HEK293 (cell line): Measurements from ENCODE around the gene SUSD4.
A peak's percentile ranks its signal among the peaks of the same experiment; 100 is the strongest.

Source experiments
- CTCF ChIA-PET: fragments of 350-600 bp; formaldehyde crosslinking; extraction: SDS; loops from one replicate; lab custom pipeline; 2021; ENCODE audit warnings: antibody characterized with exemption; lab: Yijun Ruan, JAX
- POLR2A ChIA-PET: fragments of 300-600 bp; formaldehyde crosslinking; extraction: SDS; loops from one replicate; lab custom pipeline; 2020; ENCODE audit warnings: antibody characterized with exemption, inconsistent platforms; lab: Yijun Ruan, JAX
- H3K27ac ChIP-seq: fragments of 200-500 bp; sonication (Bioruptor generic); 2 replicates; pipeline ENCODE4 v1.5.1; 2014; ENCODE audit warnings: low read depth, low read length, control low read depth, inconsistent platforms; ENCODE audit errors: extremely low read depth
- H3K36me3 ChIP-seq, 2 experiments: fragments of 200-500 bp in 1 of 2; sonication (Bioruptor generic) in 1 of 2; 1 replicate in 1 of 2; 2 replicates in 1 of 2; pipeline ENCODE4 v1.5.1; 2014 to 2017; ENCODE audit warnings: inconsistent platforms in 2 of 2, low read length in 2 of 2; ENCODE audit not compliant: control insufficient read depth in 2 of 2, insufficient read depth in 1 of 2
- H3K4me1 ChIP-seq: fragments of 200-500 bp; sonication (Bioruptor generic); 2 replicates; pipeline ENCODE4 v1.5.1; 2014; ENCODE audit warnings: mild to moderate bottlenecking, low read length, inconsistent platforms; ENCODE audit not compliant: control insufficient read depth, insufficient read depth
- H3K4me3 ChIP-seq: 2 replicates; pipeline ENCODE4 v1.5.1; 2011; ENCODE audit warnings: low read depth, mild to moderate bottlenecking, control low read depth, low read length, moderate library complexity
- H3K9me3 ChIP-seq: fragments of 200-500 bp; sonication (Bioruptor generic); 2 replicates; pipeline ENCODE4 v1.5.1; 2014; ENCODE audit warnings: low read depth, low read length, inconsistent platforms; ENCODE audit not compliant: control insufficient read depth, insufficient read depth
- EGR2 ChIP-seq: fragments of 450-650 bp; formaldehyde crosslinking; IDR thresholded peaks from 2 replicates; pipeline ENCODE4 v1.5.1; 2016; ENCODE audit warnings: low read depth, missing biosample characterization, missing genetic modification characterization
- KLF8 ChIP-seq: fragments of 450-650 bp; formaldehyde crosslinking; IDR thresholded peaks from 2 replicates; pipeline ENCODE4 v1.5.1; 2016; ENCODE audit warnings: missing biosample characterization, missing genetic modification characterization
- PRDM1 ChIP-seq: fragments of 450-650 bp; formaldehyde crosslinking; IDR thresholded peaks from 2 replicates; pipeline ENCODE4; 2016; ENCODE audit warnings: missing biosample characterization, missing genetic modification characterization
- ZBTB21 ChIP-seq: fragments of 450-650 bp; formaldehyde crosslinking; IDR thresholded peaks from 2 replicates; pipeline ENCODE4 v1.5.1; 2017; ENCODE audit warnings: missing biosample characterization, missing genetic modification characterization
- ZFHX2 ChIP-seq: fragments of 450-650 bp; formaldehyde crosslinking; conservative IDR thresholded peaks from 2 replicates; pipeline ENCODE4 v1.5.1; 2016; ENCODE audit warnings: missing biosample characterization, missing genetic modification characterization
- ZFP37 ChIP-seq: fragments of 450-650 bp; formaldehyde crosslinking; IDR thresholded peaks from 2 replicates; pipeline ENCODE4 v1.5.1; 2016; ENCODE audit warnings: missing biosample characterization, missing genetic modification characterization
- ZNF10 ChIP-seq: fragments of 450-650 bp; formaldehyde crosslinking; IDR thresholded peaks from 2 replicates; pipeline ENCODE4 v1.5.1; 2017; ENCODE audit warnings: missing biosample characterization, missing genetic modification characterization
- ZNF133 ChIP-seq: fragments of 450-650 bp; formaldehyde crosslinking; IDR thresholded peaks from 2 replicates; pipeline ENCODE4 v1.5.1; 2016; ENCODE audit warnings: missing biosample characterization, missing genetic modification characterization
- ZNF184 ChIP-seq: fragments of 450-650 bp; IDR thresholded peaks from 2 replicates; pipeline ENCODE4 v1.5.1; 2018; ENCODE audit warnings: missing biosample characterization, mild to moderate bottlenecking, missing genetic modification characterization
- ZNF214 ChIP-seq: fragments of 450-650 bp; formaldehyde crosslinking; IDR thresholded peaks from 2 replicates; pipeline ENCODE4 v1.5.1; 2017; ENCODE audit warnings: missing biosample characterization, mild to moderate bottlenecking, missing genetic modification characterization, borderline replicate concordance
- ZNF292 ChIP-seq: fragments of 450-650 bp; formaldehyde crosslinking; IDR thresholded peaks from 2 replicates; pipeline ENCODE4 v1.5.1; 2016; ENCODE audit warnings: low read depth, missing biosample characterization, missing genetic modification characterization, borderline replicate concordance
- ZNF510 ChIP-seq: fragments of 450-650 bp; formaldehyde crosslinking; IDR thresholded peaks from 2 replicates; pipeline ENCODE4 v1.5.1; 2018; ENCODE audit warnings: mild to moderate bottlenecking, missing genetic modification characterization, missing biosample characterization; ENCODE audit not compliant: insufficient replicate concordance
- ZNF549 ChIP-seq: fragments of 450-650 bp; IDR thresholded peaks from 2 replicates; pipeline ENCODE4 v1.5.1; 2018; ENCODE audit warnings: missing biosample characterization, missing genetic modification characterization, mild to moderate bottlenecking, inconsistent platforms, moderate library complexity
- ZNF571 ChIP-seq: fragments of 450-650 bp; formaldehyde crosslinking; IDR thresholded peaks from 2 replicates; pipeline ENCODE4 v1.5.0; 2017; ENCODE audit warnings: missing biosample characterization, missing genetic modification characterization
- ZNF610 ChIP-seq: fragments of 450-650 bp; formaldehyde crosslinking; IDR thresholded peaks from 2 replicates; pipeline ENCODE4 v1.5.1; 2016; ENCODE audit warnings: missing biosample characterization, missing genetic modification characterization, borderline replicate concordance
- ZNF660 ChIP-seq: fragments of 450-650 bp; IDR thresholded peaks from 2 replicates; pipeline ENCODE4 v1.5.1; 2018; ENCODE audit warnings: missing biosample characterization, mild to moderate bottlenecking, missing genetic modification characterization
- ZNF776 ChIP-seq: fragments of 450-650 bp; formaldehyde crosslinking; IDR thresholded peaks from 2 replicates; pipeline ENCODE4 v1.5.0; 2017; ENCODE audit warnings: missing biosample characterization, missing genetic modification characterization, borderline replicate concordance
- TF ChIP-seq, protein P1 (sequence below): fragments of 450-650 bp; formaldehyde crosslinking; IDR thresholded peaks from 2 replicates; pipeline ENCODE4 v1.5.1; 2017; ENCODE audit warnings: missing biosample characterization, missing genetic modification characterization
- TF ChIP-seq, protein P2 (sequence below): fragments of 450-650 bp; formaldehyde crosslinking; IDR thresholded peaks from 2 replicates; pipeline ENCODE4 v1.5.1; 2016; ENCODE audit warnings: missing biosample characterization, missing genetic modification characterization
- TF ChIP-seq, protein P3 (sequence below): fragments of 450-650 bp; formaldehyde crosslinking; IDR thresholded peaks from 2 replicates; pipeline ENCODE4 v1.5.1; 2016; ENCODE audit warnings: missing biosample characterization, missing genetic modification characterization, borderline replicate concordance

Gene SUSD4

DNA sequence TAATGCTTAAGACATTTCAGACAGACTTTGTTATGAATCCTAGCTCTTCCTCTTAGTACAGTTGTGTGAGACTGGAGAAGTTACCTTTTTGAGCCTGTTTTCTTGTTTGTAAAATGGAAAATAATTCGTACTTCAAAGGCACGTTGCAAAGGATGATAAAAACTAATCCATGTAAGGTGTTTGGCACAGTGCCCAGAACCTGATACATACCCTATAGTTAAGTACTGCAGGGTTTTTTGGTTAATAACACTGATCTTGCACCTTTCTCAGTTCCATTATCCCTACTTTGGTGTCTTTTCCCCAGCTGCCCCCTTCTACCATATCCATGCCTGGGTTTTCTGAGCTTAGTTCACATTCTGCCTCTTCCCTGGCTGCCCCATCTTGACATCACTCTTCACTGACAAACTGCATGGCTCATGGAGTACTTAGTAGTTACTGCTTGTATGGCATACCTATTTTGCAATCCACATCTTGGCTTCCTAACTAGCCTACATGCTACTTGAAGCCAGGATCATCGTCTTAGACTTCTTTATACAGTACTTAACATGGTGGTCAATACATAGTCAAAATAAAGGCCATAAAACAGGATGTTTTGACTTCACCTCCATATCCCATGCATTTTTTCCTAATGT is 39.3 kb upstream of the SUSD4 start (continued):
- TF ChIP-seq ZNF776 (tag by site-specific recombination), result peak; percentile 91; the same call in 1 of the 2 replicates

DNA sequence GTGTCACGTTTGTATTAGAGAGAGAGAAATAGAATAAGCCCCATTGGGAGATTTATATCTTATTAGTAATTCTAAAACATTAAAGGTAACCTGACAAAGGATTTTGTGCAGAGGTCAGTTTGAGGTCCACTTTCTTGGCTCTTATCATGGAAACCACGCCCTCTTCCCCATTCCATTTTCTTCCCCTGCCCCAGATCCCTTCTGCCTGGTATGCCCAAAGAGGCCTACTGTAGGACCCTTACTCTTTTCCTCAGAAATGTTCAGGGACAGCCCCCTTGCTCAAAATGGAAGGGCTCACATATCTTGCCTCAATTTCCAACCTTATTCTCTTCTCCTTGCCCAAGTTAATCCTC is 38.8 kb upstream of the SUSD4 start:
- Histone ChIP-seq H3K4me3 (no peak overlapping the region), H3K36me3 (no peaks in the 10 kb centered on the region), H3K4me1 (0 out of 2 replicates have a peak, but pooled peaks cover 4% of the 10 kb centered on the region), H3K9me3 (no peaks in the 10 kb centered on the region), H3K27ac (no peak overlapping the region)
- CTCF ChIA-PET, result interaction anchor here (0.9 kb wide), 1 partner anchor 273 kb away, joined by 3 read pairs; no protein-coding TSS in a partner anchor
- TF ChIP-seq ZNF133 (no peak), ZNF510 (tag by site-specific recombination) (peak; percentile 3), ZFP37 (peak; percentile 20; the same call in 1 of the 2 replicates)
- POLR2A ChIA-PET, result no interaction called here

DNA sequence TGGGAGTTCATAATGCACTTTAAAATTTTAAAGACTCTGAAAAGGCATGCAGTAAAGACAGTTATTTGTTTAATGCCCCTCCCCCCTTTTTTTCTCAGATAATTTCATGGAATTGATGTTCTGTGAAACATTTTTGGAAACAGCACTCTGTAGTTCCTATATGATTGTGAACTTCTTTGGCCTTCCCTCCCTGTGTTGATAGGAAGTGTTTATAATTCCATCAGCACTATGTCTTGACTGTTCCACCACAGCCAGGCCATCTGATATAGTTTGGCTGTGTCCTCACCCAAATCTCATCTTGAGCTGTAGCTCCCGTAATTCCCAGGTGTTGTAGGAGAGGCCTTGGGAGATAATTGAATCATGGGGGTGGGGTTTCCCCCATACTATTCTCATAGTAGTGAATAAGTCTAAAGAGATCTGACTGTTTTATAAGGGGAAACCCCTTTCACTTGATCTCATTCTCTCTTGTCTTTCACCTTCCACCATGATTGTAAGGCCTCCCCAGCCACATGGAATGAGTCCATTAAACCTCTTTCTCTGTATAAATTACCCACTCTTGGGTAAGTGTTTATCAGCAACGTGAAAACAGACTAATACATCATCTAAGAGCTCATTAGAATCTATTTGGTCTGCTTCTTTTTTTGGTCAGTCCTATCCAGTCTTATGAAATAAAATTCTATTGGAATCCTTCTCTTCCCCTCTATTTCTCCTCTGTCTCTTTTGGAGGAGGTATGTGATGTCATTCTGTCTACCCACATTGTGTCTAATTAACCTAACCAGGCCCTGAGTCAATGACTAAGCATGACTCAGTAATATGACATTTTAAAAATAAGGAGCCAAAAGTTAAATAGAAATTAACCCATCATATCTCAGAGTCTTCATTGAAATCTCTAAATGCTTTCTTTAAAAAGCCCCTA is 38.2 kb upstream of the SUSD4 start:
- H3K9me3 ChIP-seq, result no peaks in the 10 kb centered on the region
- H3K36me3 ChIP-seq, result no peaks in the 10 kb centered on the region
- ChIA-PET POLR2A (no interaction called here), CTCF (interaction anchor here (0.6 to 0.9 kb wide), 3 partner anchors 212 to 285 kb away, joined by 3 to 6 read pairs (median 3); no protein-coding TSS in a partner anchor)
- no peak overlapping the region for H3K27ac ChIP-seq
- H3K4me3 ChIP-seq, result no peak overlapping the region
- 0 out of 2 replicates have a peak, but pooled peaks cover 4% of the 10 kb centered on the region for H3K4me1 ChIP-seq
- TF ChIP-seq, protein P1, sequence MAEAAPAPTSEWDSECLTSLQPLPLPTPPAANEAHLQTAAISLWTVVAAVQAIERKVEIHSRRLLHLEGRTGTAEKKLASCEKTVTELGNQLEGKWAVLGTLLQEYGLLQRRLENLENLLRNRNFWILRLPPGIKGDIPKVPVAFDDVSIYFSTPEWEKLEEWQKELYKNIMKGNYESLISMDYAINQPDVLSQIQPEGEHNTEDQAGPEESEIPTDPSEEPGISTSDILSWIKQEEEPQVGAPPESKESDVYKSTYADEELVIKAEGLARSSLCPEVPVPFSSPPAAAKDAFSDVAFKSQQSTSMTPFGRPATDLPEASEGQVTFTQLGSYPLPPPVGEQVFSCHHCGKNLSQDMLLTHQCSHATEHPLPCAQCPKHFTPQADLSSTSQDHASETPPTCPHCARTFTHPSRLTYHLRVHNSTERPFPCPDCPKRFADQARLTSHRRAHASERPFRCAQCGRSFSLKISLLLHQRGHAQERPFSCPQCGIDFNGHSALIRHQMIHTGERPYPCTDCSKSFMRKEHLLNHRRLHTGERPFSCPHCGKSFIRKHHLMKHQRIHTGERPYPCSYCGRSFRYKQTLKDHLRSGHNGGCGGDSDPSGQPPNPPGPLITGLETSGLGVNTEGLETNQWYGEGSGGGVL (tag by site-specific recombination), result peak; percentile 50
- TF ChIP-seq, protein P2, sequence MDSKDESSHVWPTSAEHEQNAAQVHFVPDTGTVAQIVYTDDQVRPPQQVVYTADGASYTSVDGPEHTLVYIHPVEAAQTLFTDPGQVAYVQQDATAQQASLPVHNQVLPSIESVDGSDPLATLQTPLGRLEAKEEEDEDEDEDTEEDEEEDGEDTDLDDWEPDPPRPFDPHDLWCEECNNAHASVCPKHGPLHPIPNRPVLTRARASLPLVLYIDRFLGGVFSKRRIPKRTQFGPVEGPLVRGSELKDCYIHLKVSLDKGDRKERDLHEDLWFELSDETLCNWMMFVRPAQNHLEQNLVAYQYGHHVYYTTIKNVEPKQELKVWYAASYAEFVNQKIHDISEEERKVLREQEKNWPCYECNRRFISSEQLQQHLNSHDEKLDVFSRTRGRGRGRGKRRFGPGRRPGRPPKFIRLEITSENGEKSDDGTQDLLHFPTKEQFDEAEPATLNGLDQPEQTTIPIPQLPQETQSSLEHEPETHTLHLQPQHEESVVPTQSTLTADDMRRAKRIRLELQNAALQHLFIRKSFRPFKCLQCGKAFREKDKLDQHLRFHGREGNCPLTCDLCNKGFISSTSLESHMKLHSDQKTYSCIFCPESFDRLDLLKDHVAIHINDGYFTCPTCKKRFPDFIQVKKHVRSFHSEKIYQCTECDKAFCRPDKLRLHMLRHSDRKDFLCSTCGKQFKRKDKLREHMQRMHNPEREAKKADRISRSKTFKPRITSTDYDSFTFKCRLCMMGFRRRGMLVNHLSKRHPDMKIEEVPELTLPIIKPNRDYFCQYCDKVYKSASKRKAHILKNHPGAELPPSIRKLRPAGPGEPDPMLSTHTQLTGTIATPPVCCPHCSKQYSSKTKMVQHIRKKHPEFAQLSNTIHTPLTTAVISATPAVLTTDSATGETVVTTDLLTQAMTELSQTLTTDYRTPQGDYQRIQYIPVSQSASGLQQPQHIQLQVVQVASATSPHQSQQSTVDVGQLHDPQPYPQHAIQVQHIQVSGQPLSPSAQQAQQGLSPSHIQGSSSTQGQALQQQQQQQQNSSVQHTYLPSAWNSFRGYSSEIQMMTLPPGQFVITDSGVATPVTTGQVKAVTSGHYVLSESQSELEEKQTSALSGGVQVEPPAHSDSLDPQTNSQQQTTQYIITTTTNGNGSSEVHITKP (tag by site-specific recombination), result no peak
- peak; percentile 58 for TF ChIP-seq ZFHX2
- no peak for TF ChIP-seq ZNF292 (tag by site-specific recombination)
- peak; percentile 78 for TF ChIP-seq ZBTB21 (tag by site-specific recombination)
- TF ChIP-seq ZNF571 (tag by site-specific recombination), result no peak
- no peak for TF ChIP-seq ZNF549 (tag by site-specific recombination)
- TF ChIP-seq ZNF610 (tag by site-specific recombination), result no peak
- TF ChIP-seq ZNF214 (tag by site-specific recombination), result no peak
- TF ChIP-seq PRDM1 (tag by site-specific recombination), result peak; percentile 54
- no peak for TF ChIP-seq ZNF10 (tag by site-specific recombination)
- 0 out of 2 replicates have a peak, but pooled peaks have one; percentile 26 for TF ChIP-seq EGR2 (tag by site-specific recombination)
- TF ChIP-seq, protein P3, sequence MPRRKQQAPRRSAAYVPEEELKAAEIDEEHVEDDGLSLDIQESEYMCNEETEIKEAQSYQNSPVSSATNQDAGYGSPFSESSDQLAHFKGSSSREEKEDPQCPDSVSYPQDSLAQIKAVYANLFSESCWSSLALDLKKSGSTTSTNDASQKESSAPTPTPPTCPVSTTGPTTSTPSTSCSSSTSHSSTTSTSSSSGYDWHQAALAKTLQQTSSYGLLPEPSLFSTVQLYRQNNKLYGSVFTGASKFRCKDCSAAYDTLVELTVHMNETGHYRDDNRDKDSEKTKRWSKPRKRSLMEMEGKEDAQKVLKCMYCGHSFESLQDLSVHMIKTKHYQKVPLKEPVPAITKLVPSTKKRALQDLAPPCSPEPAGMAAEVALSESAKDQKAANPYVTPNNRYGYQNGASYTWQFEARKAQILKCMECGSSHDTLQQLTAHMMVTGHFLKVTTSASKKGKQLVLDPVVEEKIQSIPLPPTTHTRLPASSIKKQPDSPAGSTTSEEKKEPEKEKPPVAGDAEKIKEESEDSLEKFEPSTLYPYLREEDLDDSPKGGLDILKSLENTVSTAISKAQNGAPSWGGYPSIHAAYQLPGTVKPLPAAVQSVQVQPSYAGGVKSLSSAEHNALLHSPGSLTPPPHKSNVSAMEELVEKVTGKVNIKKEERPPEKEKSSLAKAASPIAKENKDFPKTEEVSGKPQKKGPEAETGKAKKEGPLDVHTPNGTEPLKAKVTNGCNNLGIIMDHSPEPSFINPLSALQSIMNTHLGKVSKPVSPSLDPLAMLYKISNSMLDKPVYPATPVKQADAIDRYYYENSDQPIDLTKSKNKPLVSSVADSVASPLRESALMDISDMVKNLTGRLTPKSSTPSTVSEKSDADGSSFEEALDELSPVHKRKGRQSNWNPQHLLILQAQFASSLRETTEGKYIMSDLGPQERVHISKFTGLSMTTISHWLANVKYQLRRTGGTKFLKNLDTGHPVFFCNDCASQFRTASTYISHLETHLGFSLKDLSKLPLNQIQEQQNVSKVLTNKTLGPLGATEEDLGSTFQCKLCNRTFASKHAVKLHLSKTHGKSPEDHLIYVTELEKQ (tag by site-specific recombination), result no peak
- TF ChIP-seq ZNF660 (tag by site-specific recombination), result peak; percentile 75; the same call in 1 of the 2 replicates
- TF ChIP-seq ZNF184 (tag by site-specific recombination), result peak; percentile 89
- 0 out of 2 replicates have a peak, but pooled peaks have one; percentile 50 for TF ChIP-seq KLF8
